ENCODE measurements around the gene CLIC3. TPM values are rescaled to one million over a fixed set of nuclear protein-coding genes. Genes with fewer than 3 reads are reported as not detected.
"Not testable (repeated sequence)": the region's sequence is repeated elsewhere in the genome, so short reads cannot be mapped to it uniquely, and the experiment has no call there.

CLIC3 gene
- total RNA-seq, 1 donor from 2014 or later: not detected

GRCh38 chr9:137006116-137007003 lies 10.0 kb upstream of the CLIC3 start:
- Mint-ChIP-seq H3K27me3 (ENCODE audit: unreplicated experiment) (peaks cover 7% of the 10 kb centered on the region), H3K9me3 (ENCODE audit: unreplicated experiment) (peaks cover 5% of the 10 kb centered on the region), H3K27ac (ENCODE audit: unreplicated experiment) (no peak overlapping the region), H3K36me3 (ENCODE audit: low read depth, unreplicated experiment) (no peaks in the 10 kb centered on the region), H3K4me3 (ENCODE audit: unreplicated experiment) (no peak overlapping the region), H3K4me1 (ENCODE audit: unreplicated experiment) (no peaks in the 10 kb centered on the region)
- DNase-seq (ENCODE audit: low spot score): no peak
- TF ChIP-seq CTCF (IDR thresholded peaks at IDR 0.05; ENCODE audit: unreplicated experiment): no peak

GRCh38 chr9:137004285-137004684 lies 7.9 kb upstream of the CLIC3 start:
- H3K4me3 Mint-ChIP-seq (ENCODE audit: unreplicated experiment); H3K4me1 Mint-ChIP-seq (ENCODE audit: unreplicated experiment); H3K27me3 Mint-ChIP-seq (ENCODE audit: unreplicated experiment); H3K36me3 Mint-ChIP-seq (ENCODE audit: low read depth, unreplicated experiment); DNase-seq (ENCODE audit: low spot score); H3K9me3 Mint-ChIP-seq (ENCODE audit: unreplicated experiment); H3K27ac Mint-ChIP-seq (ENCODE audit: unreplicated experiment): not testable (repeated sequence)
- TF ChIP-seq CTCF (IDR thresholded peaks at IDR 0.05; ENCODE audit: unreplicated experiment): peak; percentile 28

- Mint-ChIP-seq H3K9me3 (ENCODE audit: unreplicated experiment) (peaks cover 5% of the 10 kb centered on the region), H3K4me1 (ENCODE audit: unreplicated experiment) (peaks cover 4% of the 10 kb centered on the region), H3K27ac (ENCODE audit: unreplicated experiment) (no peak overlapping the region), H3K36me3 (ENCODE audit: low read depth, unreplicated experiment) (peaks cover 3% of the 10 kb centered on the region), H3K27me3 (ENCODE audit: unreplicated experiment) (peaks cover 15% of the 10 kb centered on the region), H3K4me3 (ENCODE audit: unreplicated experiment) (no peak overlapping the region)
- no peak for TF ChIP-seq CTCF (IDR thresholded peaks at IDR 0.05; ENCODE audit: unreplicated experiment)
- no peak for DNase-seq (ENCODE audit: low spot score)
These were observed 6.3 kb upstream of the CLIC3 start for GRCh38 chr9:137002646-137003041.

GRCh38 chr9:137001857-137002645 lies 5.7 kb upstream of the CLIC3 start:
- Mint-ChIP-seq H3K36me3 (ENCODE audit: low read depth, unreplicated experiment) (peaks cover 4% of the 10 kb centered on the region), H3K4me3 (ENCODE audit: unreplicated experiment) (no peak overlapping the region), H3K9me3 (ENCODE audit: unreplicated experiment) (peaks cover 5% of the 10 kb centered on the region), H3K27me3 (ENCODE audit: unreplicated experiment) (peaks cover 17% of the 10 kb centered on the region), H3K27ac (ENCODE audit: unreplicated experiment) (no peak overlapping the region), H3K4me1 (ENCODE audit: unreplicated experiment) (peaks cover 6% of the 10 kb centered on the region)
- no peak for DNase-seq (ENCODE audit: low spot score)
- no peak for TF ChIP-seq CTCF (IDR thresholded peaks at IDR 0.05; ENCODE audit: unreplicated experiment)
